ENCODE measurements around the gene ZNF227. TPM values are rescaled to one million over a fixed set of nuclear protein-coding genes. Genes with fewer than 3 reads are reported as not detected.

Gene ZNF227
- total and polyA plus RNA-seq, 9 of the 15 experiments (the other 6 are each of a cell fraction or from before 2014, with no cell fraction given): 3.0 to 15.1 (median 10.0) TPM

GRCh38 chr19:44212250-44212865 is at the start of gene ZNF227 (continued):
- TF ChIP-seq, protein P1, sequence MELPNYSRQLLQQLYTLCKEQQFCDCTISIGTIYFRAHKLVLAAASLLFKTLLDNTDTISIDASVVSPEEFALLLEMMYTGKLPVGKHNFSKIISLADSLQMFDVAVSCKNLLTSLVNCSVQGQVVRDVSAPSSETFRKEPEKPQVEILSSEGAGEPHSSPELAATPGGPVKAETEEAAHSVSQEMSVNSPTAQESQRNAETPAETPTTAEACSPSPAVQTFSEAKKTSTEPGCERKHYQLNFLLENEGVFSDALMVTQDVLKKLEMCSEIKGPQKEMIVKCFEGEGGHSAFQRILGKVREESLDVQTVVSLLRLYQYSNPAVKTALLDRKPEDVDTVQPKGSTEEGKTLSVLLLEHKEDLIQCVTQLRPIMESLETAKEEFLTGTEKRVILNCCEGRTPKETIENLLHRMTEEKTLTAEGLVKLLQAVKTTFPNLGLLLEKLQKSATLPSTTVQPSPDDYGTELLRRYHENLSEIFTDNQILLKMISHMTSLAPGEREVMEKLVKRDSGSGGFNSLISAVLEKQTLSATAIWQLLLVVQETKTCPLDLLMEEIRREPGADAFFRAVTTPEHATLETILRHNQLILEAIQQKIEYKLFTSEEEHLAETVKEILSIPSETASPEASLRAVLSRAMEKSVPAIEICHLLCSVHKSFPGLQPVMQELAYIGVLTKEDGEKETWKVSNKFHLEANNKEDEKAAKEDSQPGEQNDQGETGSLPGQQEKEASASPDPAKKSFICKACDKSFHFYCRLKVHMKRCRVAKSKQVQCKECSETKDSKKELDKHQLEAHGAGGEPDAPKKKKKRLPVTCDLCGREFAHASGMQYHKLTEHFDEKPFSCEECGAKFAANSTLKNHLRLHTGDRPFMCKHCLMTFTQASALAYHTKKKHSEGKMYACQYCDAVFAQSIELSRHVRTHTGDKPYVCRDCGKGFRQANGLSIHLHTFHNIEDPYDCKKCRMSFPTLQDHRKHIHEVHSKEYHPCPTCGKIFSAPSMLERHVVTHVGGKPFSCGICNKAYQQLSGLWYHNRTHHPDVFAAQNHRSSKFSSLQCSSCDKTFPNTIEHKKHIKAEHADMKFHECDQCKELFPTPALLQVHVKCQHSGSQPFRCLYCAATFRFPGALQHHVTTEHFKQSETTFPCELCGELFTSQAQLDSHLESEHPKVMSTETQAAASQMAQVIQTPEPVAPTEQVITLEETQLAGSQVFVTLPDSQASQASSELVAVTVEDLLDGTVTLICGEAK (IDR thresholded peaks at IDR 0.05): peak; percentile 98
- TF ChIP-seq, protein P1 (CRISPR knock-in tag; IDR thresholded peaks at IDR 0.05): no peak
- TF ChIP-seq COPS2 (conservative IDR thresholded peaks at IDR 0.05): no peak
- peak; percentile 70 for TF ChIP-seq ZFX (CRISPR knock-in tag; IDR thresholded peaks at IDR 0.05)
- no peak for TF ChIP-seq ZBTB49 (CRISPR knock-in tag; IDR thresholded peaks at IDR 0.05; ENCODE audit: borderline replicate concordance)
- TF ChIP-seq, protein P2, sequence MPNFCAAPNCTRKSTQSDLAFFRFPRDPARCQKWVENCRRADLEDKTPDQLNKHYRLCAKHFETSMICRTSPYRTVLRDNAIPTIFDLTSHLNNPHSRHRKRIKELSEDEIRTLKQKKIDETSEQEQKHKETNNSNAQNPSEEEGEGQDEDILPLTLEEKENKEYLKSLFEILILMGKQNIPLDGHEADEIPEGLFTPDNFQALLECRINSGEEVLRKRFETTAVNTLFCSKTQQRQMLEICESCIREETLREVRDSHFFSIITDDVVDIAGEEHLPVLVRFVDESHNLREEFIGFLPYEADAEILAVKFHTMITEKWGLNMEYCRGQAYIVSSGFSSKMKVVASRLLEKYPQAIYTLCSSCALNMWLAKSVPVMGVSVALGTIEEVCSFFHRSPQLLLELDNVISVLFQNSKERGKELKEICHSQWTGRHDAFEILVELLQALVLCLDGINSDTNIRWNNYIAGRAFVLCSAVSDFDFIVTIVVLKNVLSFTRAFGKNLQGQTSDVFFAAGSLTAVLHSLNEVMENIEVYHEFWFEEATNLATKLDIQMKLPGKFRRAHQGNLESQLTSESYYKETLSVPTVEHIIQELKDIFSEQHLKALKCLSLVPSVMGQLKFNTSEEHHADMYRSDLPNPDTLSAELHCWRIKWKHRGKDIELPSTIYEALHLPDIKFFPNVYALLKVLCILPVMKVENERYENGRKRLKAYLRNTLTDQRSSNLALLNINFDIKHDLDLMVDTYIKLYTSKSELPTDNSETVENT (CRISPR knock-in tag; IDR thresholded peaks at IDR 0.05): no peak
- TF ChIP-seq L3MBTL2 (IDR thresholded peaks at IDR 0.05): peak; percentile 27; the same call in 1 of the 2 replicates
- no peak for TF ChIP-seq MAFG (tag; conservative IDR thresholded peaks at IDR 0.05)
- no peak for TF ChIP-seq KHSRP (IDR thresholded peaks at IDR 0.05)
- TF ChIP-seq, protein P3, sequence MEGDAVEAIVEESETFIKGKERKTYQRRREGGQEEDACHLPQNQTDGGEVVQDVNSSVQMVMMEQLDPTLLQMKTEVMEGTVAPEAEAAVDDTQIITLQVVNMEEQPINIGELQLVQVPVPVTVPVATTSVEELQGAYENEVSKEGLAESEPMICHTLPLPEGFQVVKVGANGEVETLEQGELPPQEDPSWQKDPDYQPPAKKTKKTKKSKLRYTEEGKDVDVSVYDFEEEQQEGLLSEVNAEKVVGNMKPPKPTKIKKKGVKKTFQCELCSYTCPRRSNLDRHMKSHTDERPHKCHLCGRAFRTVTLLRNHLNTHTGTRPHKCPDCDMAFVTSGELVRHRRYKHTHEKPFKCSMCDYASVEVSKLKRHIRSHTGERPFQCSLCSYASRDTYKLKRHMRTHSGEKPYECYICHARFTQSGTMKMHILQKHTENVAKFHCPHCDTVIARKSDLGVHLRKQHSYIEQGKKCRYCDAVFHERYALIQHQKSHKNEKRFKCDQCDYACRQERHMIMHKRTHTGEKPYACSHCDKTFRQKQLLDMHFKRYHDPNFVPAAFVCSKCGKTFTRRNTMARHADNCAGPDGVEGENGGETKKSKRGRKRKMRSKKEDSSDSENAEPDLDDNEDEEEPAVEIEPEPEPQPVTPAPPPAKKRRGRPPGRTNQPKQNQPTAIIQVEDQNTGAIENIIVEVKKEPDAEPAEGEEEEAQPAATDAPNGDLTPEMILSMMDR (IDR thresholded peaks at IDR 0.05 in 2 of 3, conservative IDR thresholded peaks at IDR 0.05 in 1 of 3; ENCODE audit: insufficient read depth in 2 of 3, low read depth in 1 of 3, low read length in 3 of 3): no peak
- no peak for TF ChIP-seq PHF21A (IDR thresholded peaks at IDR 0.05; ENCODE audit: borderline replicate concordance, low read depth)
- peak; percentile 51; the same call in 1 of the 2 replicates for TF ChIP-seq MBD2 (IDR thresholded peaks at IDR 0.05; ENCODE audit: borderline replicate concordance, low read depth)
